HFFc6 (cell line): Measurements from ENCODE around the gene FREM2. TPM values are rescaled to one million over a fixed set of nuclear protein-coding genes. Genes with fewer than 3 reads are reported as not detected.

Source experiments
- DNase-seq: peaks from one replicate; pipeline ENCODE4 v3.0.0-alpha.2; 2018
- H3K27ac Mint-ChIP-seq: 2 replicates; pipeline ENCODE4 v1.8.0; 2020; ENCODE audit warnings: mild to moderate bottlenecking, mixed read lengths
- H3K27me3 Mint-ChIP-seq: 2 replicates; pipeline ENCODE4 v1.8.0; 2021; ENCODE audit warnings: mild to moderate bottlenecking, moderate library complexity, mixed read lengths; ENCODE audit not compliant: insufficient read depth
- H3K36me3 Mint-ChIP-seq: 2 replicates; pipeline ENCODE4 v1.8.0; 2021; ENCODE audit warnings: low read depth, mixed read lengths
- H3K4me1 Mint-ChIP-seq: 2 replicates; pipeline ENCODE4 v1.8.0; 2020; ENCODE audit warnings: low read depth, mixed read lengths
- H3K4me3 Mint-ChIP-seq: 2 replicates; pipeline ENCODE4 v1.8.0; 2020; ENCODE audit warnings: mild to moderate bottlenecking, moderate library complexity, mixed read lengths
- H3K9me3 Mint-ChIP-seq: 2 replicates; pipeline ENCODE4 v1.8.0; 2020; ENCODE audit warnings: mild to moderate bottlenecking, mixed read lengths
- CTCF ChIP-seq: fragments of 200-600 bp; sonication (generic); IDR thresholded peaks from 2 replicates; pipeline ENCODE4 v1.5.0; 2021; ENCODE audit warnings: antibody characterized with exemption, mild to moderate bottlenecking
- total RNA-seq, 6 experiments: library from RNA; stranded (reverse); fragmentation: NEBNext Ultra II Directional; extraction: Animal tissue kit (Norgen Biotek cat#: 25700); gene quantifications; 2 replicates in 1 of 6; 3 replicates in 5 of 6; pipeline ENCODE4 v1.2.3, GENCODE V29; 2021

FREM2 gene
- total RNA-seq, 6 experiments from 2014 or later: not detected

- TF ChIP-seq CTCF: no peak
- peaks cover 4% of the 10 kb centered on the region; the same call in 1 of the 2 replicates for H3K36me3 Mint-ChIP-seq
- no peaks in the 10 kb centered on the region; the same call in 1 of the 2 replicates for H3K9me3 Mint-ChIP-seq
- DNase-seq: no peak
- no peak overlapping the region for H3K27ac Mint-ChIP-seq
- no peaks in the 10 kb centered on the region for H3K4me1 Mint-ChIP-seq
- no peak overlapping the region for H3K4me3 Mint-ChIP-seq
- H3K27me3 Mint-ChIP-seq: peaks cover 3% of the 10 kb centered on the region; the same call in 1 of the 2 replicates
Observed at GRCh38 chr13:38785042-38785441, 98.2 kb downstream of the FREM2 start.

- Mint-ChIP-seq H3K9me3 (no peaks in the 10 kb centered on the region; the same call in 1 of the 2 replicates), H3K27me3 (peaks cover 3% of the 10 kb centered on the region; the same call in 1 of the 2 replicates), H3K4me1 (no peaks in the 10 kb centered on the region), H3K27ac (no peak overlapping the region), H3K4me3 (no peak overlapping the region), H3K36me3 (peaks cover 4% of the 10 kb centered on the region; the same call in 1 of the 2 replicates)
- DNase-seq: no peak
- no peak for TF ChIP-seq CTCF
Observed at GRCh38 chr13:38785490-38785889, 98.6 kb downstream of the FREM2 start.

GRCh38 chr13:38787550-38787949 lies 100.7 kb downstream of the FREM2 start:
- Mint-ChIP-seq H3K27me3 (peaks cover 3% of the 10 kb centered on the region; the same call in 1 of the 2 replicates), H3K27ac (no peak overlapping the region), H3K9me3 (no peaks in the 10 kb centered on the region; the same call in 1 of the 2 replicates), H3K36me3 (no peaks in the 10 kb centered on the region), H3K4me3 (no peak overlapping the region), H3K4me1 (no peaks in the 10 kb centered on the region)
- no peak for DNase-seq
- no peak for TF ChIP-seq CTCF

GRCh38 chr13:38796890-38797289 lies 110.0 kb downstream of the FREM2 start:
- H3K9me3 Mint-ChIP-seq: peaks cover 16% of the 10 kb centered on the region
- no peak for DNase-seq
- no peak overlapping the region for H3K27ac Mint-ChIP-seq
- no peaks in the 10 kb centered on the region for H3K4me1 Mint-ChIP-seq
- no peak overlapping the region for H3K4me3 Mint-ChIP-seq
- no peaks in the 10 kb centered on the region for H3K27me3 Mint-ChIP-seq
- no peak for TF ChIP-seq CTCF
- no peaks in the 10 kb centered on the region for H3K36me3 Mint-ChIP-seq

GRCh38 chr13:38803531-38803930 lies 116.7 kb downstream of the FREM2 start:
- H3K27me3 Mint-ChIP-seq: no peaks in the 10 kb centered on the region
- H3K27ac Mint-ChIP-seq: no peak overlapping the region
- DNase-seq: no peak
- no peaks in the 10 kb centered on the region for H3K36me3 Mint-ChIP-seq
- H3K4me1 Mint-ChIP-seq: no peaks in the 10 kb centered on the region
- no peak for TF ChIP-seq CTCF
- peaks cover 22% of the 10 kb centered on the region for H3K9me3 Mint-ChIP-seq
- no peak overlapping the region for H3K4me3 Mint-ChIP-seq

- DNase-seq: no peak
- H3K27me3 Mint-ChIP-seq: no peaks in the 10 kb centered on the region
- H3K36me3 Mint-ChIP-seq: no peaks in the 10 kb centered on the region
- no peaks in the 10 kb centered on the region for H3K4me1 Mint-ChIP-seq
- H3K4me3 Mint-ChIP-seq: no peak overlapping the region
- peaks cover 25% of the 10 kb centered on the region for H3K9me3 Mint-ChIP-seq
- TF ChIP-seq CTCF: no peak
- H3K27ac Mint-ChIP-seq: no peak overlapping the region
Observed at GRCh38 chr13:38804061-38804460, 117.2 kb downstream of the FREM2 start.
